GM23248 (cell line): Measurements from ENCODE around the gene DPPA5. TPM values are rescaled to one million over a fixed set of nuclear protein-coding genes. Genes with fewer than 3 reads are reported as not detected.

Source experiments
- DNase-seq: peaks from one replicate; pipeline ENCODE4 v3.0.0-alpha.2; 2015
- H2AFZ ChIP-seq: fragments of 200-600 bp; sonication (generic); 2 replicates; pipeline ENCODE4 v1.6.1; 2016; ENCODE audit warnings: antibody characterized with exemption
- H3F3A ChIP-seq: fragments of 200-600 bp; sonication (generic); 2 replicates; pipeline ENCODE4 v1.6.1; 2016; ENCODE audit warnings: mild to moderate bottlenecking, antibody characterized with exemption, mixed run types; ENCODE audit not compliant: insufficient read depth
- H3K27ac ChIP-seq: fragments of 200-600 bp; sonication (generic); 2 replicates; pipeline ENCODE4 v1.5.1; 2016; ENCODE audit warnings: mild to moderate bottlenecking
- H3K27me3 ChIP-seq: fragments of 200-600 bp; sonication (generic); replicated peaks from 2 replicates; pipeline ENCODE4 v1.6.1; 2016; ENCODE audit warnings: mild to moderate bottlenecking; ENCODE audit not compliant: insufficient read depth
- H3K36me3 ChIP-seq: fragments of 200-600 bp; sonication (generic); 2 replicates; pipeline ENCODE4 v1.6.1; 2016; ENCODE audit warnings: low read depth, mild to moderate bottlenecking
- H3K4me1 ChIP-seq: fragments of 200-600 bp; sonication (generic); 2 replicates; pipeline ENCODE4 v1.6.1; 2016; ENCODE audit warnings: mild to moderate bottlenecking; ENCODE audit not compliant: insufficient read depth
- H3K4me2 ChIP-seq: fragments of 200-600 bp; sonication (generic); one replicate; pipeline ENCODE4 v1.6.1; 2016; ENCODE audit warnings: mild to moderate bottlenecking; ENCODE audit not compliant: unreplicated experiment
- H3K4me3 ChIP-seq: fragments of 200-600 bp; sonication (generic); 2 replicates; pipeline ENCODE4 v1.5.1; 2016; ENCODE audit warnings: mild to moderate bottlenecking
- H3K79me2 ChIP-seq: fragments of 200-600 bp; sonication (generic); 2 replicates; pipeline ENCODE4 v1.6.1; 2016; ENCODE audit warnings: mild to moderate bottlenecking; ENCODE audit not compliant: insufficient read depth
- H3K9ac ChIP-seq: fragments of 200-600 bp; sonication (generic); 2 replicates; pipeline ENCODE4 v1.6.1; 2016; ENCODE audit warnings: mild to moderate bottlenecking
- H3K9me2 ChIP-seq: fragments of 200-600 bp; sonication (generic); 2 replicates; pipeline ENCODE4 v1.6.1; 2016; ENCODE audit warnings: mixed run types, mild to moderate bottlenecking, moderate library complexity; ENCODE audit not compliant: insufficient read depth
- H3K9me3 ChIP-seq: fragments of 200-600 bp; sonication (generic); one replicate; pipeline ENCODE4 v1.6.1; 2017; ENCODE audit warnings: low read depth
- H4K20me1 ChIP-seq: fragments of 200-600 bp; sonication (generic); 2 replicates; pipeline ENCODE4 v1.6.0; 2016; ENCODE audit not compliant: insufficient read depth
- EZH2 ChIP-seq: fragments of 200-600 bp; sonication (generic); IDR thresholded peaks from 2 replicates; pipeline ENCODE4 v1.6.1; 2018; ENCODE audit warnings: antibody characterized with exemption, mild to moderate bottlenecking; ENCODE audit not compliant: insufficient read depth, poor library complexity, severe bottlenecking
- EZH2phosphoT487 ChIP-seq: fragments of 200-600 bp; sonication (generic); IDR thresholded peaks from 2 replicates; pipeline ENCODE4 v1.6.1; 2018; ENCODE audit warnings: antibody characterized with exemption, moderate library complexity, mild to moderate bottlenecking, low read depth; ENCODE audit not compliant: insufficient read depth
- WGBS, 2 experiments: methylation state at CpG; one replicate each; pipeline ENCODE4 v1.1.6; 2015 to 2017; ENCODE audit warnings: low lambda C conversion rate in 2 of 2, low coverage in 1 of 2; ENCODE audit errors: missing lambda C conversion rate in 2 of 2; 5-methylcytosine and 5-hydroxymethylcytosine counted together
- in situ Hi-C: fragments of 300-500 bp; cut with MboI; formaldehyde crosslinking; loops from 2 replicates; pipeline ENCODE4 v1.15.0; 2020
- polyA plus RNA-seq: library from polyadenylated mRNA; unstranded; fragments of >200 nt; fragmentation: Nextera tagmentation; extraction: Ambion mirVana; gene quantifications from 2 replicates; pipeline ENCODE4 v1.2.1, GENCODE V29; 2016
- total RNA-seq: library from RNA; depleted of rRNA; stranded (reverse); fragments of >200 nt; shearing (Covaris generic); gene quantifications from 2 replicates; pipeline ENCODE4 v1.2.3, GENCODE V29; 2014; rRNA removed

DPPA5 gene, protein sequence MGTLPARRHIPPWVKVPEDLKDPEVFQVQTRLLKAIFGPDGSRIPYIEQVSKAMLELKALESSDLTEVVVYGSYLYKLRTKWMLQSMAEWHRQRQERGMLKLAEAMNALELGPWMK
- total RNA-seq (not detected in 2 replicates), polyA plus RNA-seq (not detected in 2 replicates)

DNA sequence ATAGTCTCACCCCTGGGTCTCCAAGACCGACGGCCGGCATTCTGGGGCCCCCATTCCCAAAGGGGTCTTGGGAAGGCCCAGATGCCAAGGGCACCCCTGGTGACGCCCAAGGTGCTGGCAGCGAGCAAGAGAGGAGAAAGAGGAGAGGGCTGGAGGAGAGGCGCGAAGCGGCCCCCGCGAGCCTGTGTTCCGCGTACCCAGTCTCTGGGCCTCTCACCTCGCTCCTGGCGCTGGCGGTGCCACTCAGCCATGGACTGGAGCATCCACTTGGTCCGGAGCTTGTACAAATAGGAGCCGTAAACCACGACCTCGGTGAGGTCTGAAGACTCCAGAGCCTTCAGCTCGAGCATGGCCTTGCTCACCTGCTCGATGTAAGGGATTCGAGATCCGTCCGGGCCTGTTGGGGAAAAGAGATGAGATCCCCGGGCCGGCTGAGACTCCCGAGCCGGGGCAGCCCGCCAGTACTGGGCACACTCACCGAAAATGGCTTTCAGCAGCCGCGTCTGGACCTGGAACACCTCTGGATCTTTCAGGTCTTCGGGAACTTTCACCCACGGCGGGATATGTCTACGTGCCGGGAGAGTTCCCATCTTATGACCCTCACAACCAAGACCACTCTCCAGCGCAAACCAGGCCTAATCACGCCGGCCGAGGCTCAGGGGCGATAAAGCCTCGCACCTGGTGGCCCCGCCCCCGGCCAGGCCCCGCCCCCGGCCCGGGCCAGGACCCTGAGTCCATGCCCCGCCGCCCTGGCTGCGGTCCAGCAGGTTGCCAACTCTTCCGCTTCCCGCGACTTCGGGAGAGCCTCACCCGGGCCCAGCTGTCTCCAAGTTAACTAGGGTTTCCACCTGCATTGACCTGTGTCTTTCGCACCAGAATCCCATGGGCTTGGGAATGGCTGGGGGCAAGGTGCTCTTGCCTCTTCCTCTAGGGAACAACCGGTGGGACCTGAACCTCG lies at the start of gene DPPA5:
TSS of gene DPPA5 (minus strand) at position 641 of the 958 bp plus-strand sequence. CDS start at position 590, 51 bp downstream.
- WGBS, 2 experiments, result 74 to 76% methylated on average over 54 to 58 of the region's 59 CpGs
- in situ Hi-C loops, result no loop called here
- Histone ChIP-seq H3K27ac (no peak within 1 kb of the TSS), H3K36me3 (no peaks in the 10 kb centered on the region), H3K79me2 (no peaks in the 10 kb centered on the region), H3K9me3 (no peaks in the 10 kb centered on the region), H3K4me2 (no peak within 1 kb of the TSS), H2AFZ (no peak within 1 kb of the TSS), H3K4me1 (no peaks in the 10 kb centered on the region), H4K20me1 (no peaks in the 10 kb centered on the region), H3K4me3 (no peak within 1 kb of the TSS), H3K9me2 (no peaks in the 10 kb centered on the region), H3K9ac (no peak within 1 kb of the TSS), H3F3A (no peaks in the 10 kb centered on the region), H3K27me3 (peaks cover 19% of the 10 kb centered on the region)
- no peak for TF ChIP-seq EZH2phosphoT487
- TF ChIP-seq EZH2, result no peak
- no peak for DNase-seq

DNA sequence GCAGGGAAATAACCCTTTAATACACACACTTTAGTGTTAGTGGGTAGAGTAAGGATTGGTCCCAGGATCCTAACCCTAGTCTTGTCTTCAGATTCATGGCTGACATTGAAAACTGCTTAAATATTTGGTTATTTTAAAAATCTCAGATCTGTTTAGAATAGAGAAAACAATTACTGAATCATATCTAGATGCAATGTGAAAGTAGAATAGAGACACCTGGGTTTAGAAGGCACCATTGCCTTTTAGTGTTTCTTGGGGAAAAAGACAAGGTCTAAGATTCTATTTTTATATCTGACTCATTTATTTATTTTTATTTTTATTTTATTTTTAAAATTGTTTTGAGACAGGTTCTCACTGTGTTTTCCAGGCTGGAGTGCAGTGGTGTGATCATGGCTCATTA lies 46.6 kb upstream of the DPPA5 start:
- no peaks in the 10 kb centered on the region for H3K9me3 ChIP-seq
- H3K27ac ChIP-seq, result no peak overlapping the region
- H3K4me3 ChIP-seq, result no peak overlapping the region
- DNase-seq, result no peak
- H3K9ac ChIP-seq, result no peak overlapping the region
- no peaks in the 10 kb centered on the region for H4K20me1 ChIP-seq
- H2AFZ ChIP-seq, result no peak overlapping the region
- no peaks in the 10 kb centered on the region for H3K36me3 ChIP-seq
- TF ChIP-seq EZH2phosphoT487, result no peak
- TF ChIP-seq EZH2, result no peak
- no peaks in the 10 kb centered on the region for H3F3A ChIP-seq
- in situ Hi-C loops, result no loop called here
- H3K9me2 ChIP-seq, result no peaks in the 10 kb centered on the region
- H3K27me3 ChIP-seq, result no peaks in the 10 kb centered on the region
- no peak overlapping the region for H3K4me2 ChIP-seq
- no peaks in the 10 kb centered on the region for H3K79me2 ChIP-seq
- no peaks in the 10 kb centered on the region for H3K4me1 ChIP-seq

DNA sequence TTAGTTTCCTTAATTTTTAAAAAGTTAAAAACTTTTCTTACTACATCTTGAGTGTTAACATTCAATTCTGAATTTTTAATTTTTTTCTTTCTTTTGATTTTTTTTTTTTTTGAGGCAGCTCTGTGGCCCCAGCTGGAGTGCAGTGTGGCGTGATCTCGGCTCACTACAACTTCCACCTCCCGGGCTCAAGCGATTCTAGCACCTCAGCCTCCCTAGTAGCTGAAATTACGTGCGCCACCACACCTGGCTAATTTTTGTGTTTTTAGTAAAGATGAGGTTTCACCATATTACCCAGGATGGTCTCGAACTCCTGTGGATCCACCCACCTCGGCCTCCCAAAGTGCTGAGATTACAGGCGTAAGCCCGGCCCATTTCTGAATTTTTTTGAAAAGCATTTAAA lies 41.8 kb upstream of the DPPA5 start:
- no peaks in the 10 kb centered on the region for H3K79me2 ChIP-seq
- in situ Hi-C loops, result no loop called here
- no peak for TF ChIP-seq EZH2
- TF ChIP-seq EZH2phosphoT487, result no peak
- H3K27me3 ChIP-seq, result no peaks in the 10 kb centered on the region
- no peaks in the 10 kb centered on the region for H3K36me3 ChIP-seq
- no peak overlapping the region for H3K9ac ChIP-seq
- no peak overlapping the region for H2AFZ ChIP-seq
- no peak overlapping the region for H3K4me3 ChIP-seq
- H3K9me3 ChIP-seq, result no peaks in the 10 kb centered on the region
- H3K4me2 ChIP-seq, result no peak overlapping the region
- WGBS, 2 experiments, result 90 to 93% methylated on average over 10 of the region's 10 CpGs
- DNase-seq, result no peak
- H3K27ac ChIP-seq, result no peak overlapping the region
- H3F3A ChIP-seq, result no peaks in the 10 kb centered on the region
- H3K9me2 ChIP-seq, result no peaks in the 10 kb centered on the region
- H4K20me1 ChIP-seq, result no peaks in the 10 kb centered on the region
- H3K4me1 ChIP-seq, result no peaks in the 10 kb centered on the region

DNA sequence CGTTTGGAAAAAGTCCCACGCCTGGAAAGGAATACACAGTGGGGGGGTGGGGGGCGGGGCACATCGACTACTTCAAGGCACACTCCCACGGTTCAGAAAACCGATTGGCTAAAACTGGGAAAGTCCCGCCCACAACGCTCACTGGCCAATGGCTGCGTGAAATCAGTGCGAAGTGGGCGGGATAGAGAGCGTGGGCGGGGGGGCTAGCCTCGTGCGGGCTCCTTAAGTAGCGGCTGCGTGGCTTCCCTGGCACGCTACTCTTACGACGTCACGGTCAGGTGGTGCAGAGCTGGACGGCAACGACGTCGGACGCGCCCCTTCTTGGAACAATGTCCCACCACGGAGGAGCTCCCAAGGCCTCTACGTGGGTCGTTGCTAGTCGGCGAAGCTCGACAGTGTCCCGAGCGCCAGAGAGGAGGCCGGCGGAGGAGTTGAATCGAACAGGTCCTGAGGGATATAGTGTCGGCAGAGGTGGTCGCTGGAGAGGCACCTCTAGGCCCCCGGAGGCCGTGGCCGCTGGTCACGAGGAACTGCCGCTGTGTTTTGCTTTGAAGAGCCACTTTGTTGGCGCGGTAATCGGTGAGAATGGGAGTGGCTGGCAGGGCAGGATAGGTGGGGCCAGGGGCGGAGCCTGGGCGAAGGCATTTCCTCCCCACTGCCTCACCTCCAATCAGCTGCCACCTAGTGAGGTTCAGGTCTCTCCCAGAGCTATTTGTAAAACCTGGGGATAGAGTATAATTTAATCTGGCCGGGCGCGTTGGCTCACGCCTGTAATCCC lies 40.7 kb upstream of the DPPA5 start, which contains the start of gene DDX43:
TSS of gene DDX43 (plus strand) at position 252 of the 778 bp plus-strand sequence. CDS start at position 330, 78 bp downstream.
- Histone ChIP-seq H3F3A (no peaks in the 10 kb centered on the region), H3K9me2 (no peaks in the 10 kb centered on the region), H3K4me2 (peak within 1 kb of the TSS; percentile 26), H3K4me3 (peak within 1 kb of the TSS; percentile 57), H3K27me3 (no peaks in the 10 kb centered on the region), H3K27ac (no peak within 1 kb of the TSS), H4K20me1 (no peaks in the 10 kb centered on the region), H2AFZ (peak within 1 kb of the TSS; percentile 84), H3K4me1 (no peaks in the 10 kb centered on the region), H3K36me3 (no peaks in the 10 kb centered on the region), H3K9ac (no peak within 1 kb of the TSS), H3K79me2 (no peaks in the 10 kb centered on the region), H3K9me3 (no peaks in the 10 kb centered on the region)
- TF ChIP-seq EZH2phosphoT487 (no peak), EZH2 (no peak)
- DNase-seq, result peak; percentile 58
- 44 to 61% methylated on average over 39 to 49 of the region's 54 CpGs for WGBS, 2 experiments
- in situ Hi-C loops, result no loop called here
